Activated B cell treated with CpG ODN at 0.5 μM for 24 hours (primary cell): ENCODE results near the gene PPL. TPM values are rescaled to one million over a fixed set of nuclear protein-coding genes. Genes with fewer than 3 reads are reported as not detected.
A peak's percentile ranks its signal among the peaks of the same experiment; 100 is the strongest.

Source experiments
- ATAC-seq: fragments of 200-7000 bp; cut with Tn5 transposase; one replicate; pipeline ENCODE4 v1.10.0; 2021; ENCODE audit warnings: low read depth, mild to moderate bottlenecking, moderate library complexity
- CTCF ChIA-PET: fragments of 350-600 bp; sonication (Branson Sonifier 250); formaldehyde crosslinking; loops from one replicate; lab custom pipeline; 2021; ENCODE audit warnings: antibody characterized with exemption; lab: Charles Lee
- POLR2A ChIA-PET: fragments of 350-600 bp; sonication (Branson Sonifier 250); formaldehyde crosslinking; loops from one replicate; lab custom pipeline; 2021; ENCODE audit warnings: antibody characterized with exemption; lab: Charles Lee
- DNase-seq: peaks from one replicate; pipeline ENCODE4 v3.0.0; 2022
- H3K27ac Mint-ChIP-seq: one replicate; pipeline ENCODE4 v1.8.0; 2020; ENCODE audit warnings: mixed read lengths
- H3K27me3 Mint-ChIP-seq: one replicate; pipeline ENCODE4 v1.8.0; 2021; ENCODE audit warnings: mixed read lengths
- H3K36me3 Mint-ChIP-seq: one replicate; pipeline ENCODE4 v1.8.0; 2021; ENCODE audit warnings: low read depth, mixed read lengths
- H3K4me1 Mint-ChIP-seq: one replicate; pipeline ENCODE4 v1.8.0; 2021; ENCODE audit warnings: mixed read lengths
- H3K4me3 Mint-ChIP-seq: one replicate; pipeline ENCODE4 v1.8.0; 2020; ENCODE audit warnings: mild to moderate bottlenecking, mixed read lengths
- H3K9me3 Mint-ChIP-seq: one replicate; pipeline ENCODE4 v1.8.0; 2020; ENCODE audit warnings: mixed read lengths
- CTCF ChIP-seq: fragments of 200-600 bp; IDR thresholded peaks from one replicate; pipeline ENCODE4 v1.8.0; 2022; ENCODE audit warnings: antibody characterized with exemption, mild to moderate bottlenecking
- intact Hi-C: fragments of 100-400 bp; cut with micrococcal nuclease; formaldehyde crosslinking; loops from one replicate; pipeline ENCODE4 v1.15.1; 2024
- total RNA-seq: library from RNA; stranded (reverse); gene quantifications from 2 replicates; pipeline ENCODE4 v1.2.3, GENCODE V29; 2022

PPL gene
- total RNA-seq, 1 donor from 2014 or later: 0.04 TPM

DNA sequence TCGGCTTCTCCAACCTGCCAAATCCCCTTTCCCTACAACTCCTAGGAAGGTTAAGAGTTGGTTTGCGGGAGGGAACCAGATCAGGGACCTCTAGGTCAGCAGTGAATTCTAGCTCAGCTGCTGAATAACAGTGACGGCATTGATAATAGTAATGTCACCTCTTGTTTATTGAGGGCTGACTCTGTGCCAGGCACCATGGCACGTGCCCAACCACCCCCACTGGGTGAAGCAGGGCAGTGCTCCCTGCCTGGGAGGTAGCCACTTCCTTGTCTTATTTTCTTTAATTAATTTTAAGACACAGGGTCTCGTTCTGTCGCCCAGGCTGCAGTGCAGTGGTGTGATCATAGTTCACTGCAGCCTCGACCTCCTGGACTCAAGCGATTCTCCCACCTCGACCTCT is 5.5 kb upstream of the PPL start:
- POLR2A ChIA-PET: no interaction called here
- no peak overlapping the region for H3K27ac Mint-ChIP-seq
- H3K36me3 Mint-ChIP-seq: no peaks in the 10 kb centered on the region

DNA sequence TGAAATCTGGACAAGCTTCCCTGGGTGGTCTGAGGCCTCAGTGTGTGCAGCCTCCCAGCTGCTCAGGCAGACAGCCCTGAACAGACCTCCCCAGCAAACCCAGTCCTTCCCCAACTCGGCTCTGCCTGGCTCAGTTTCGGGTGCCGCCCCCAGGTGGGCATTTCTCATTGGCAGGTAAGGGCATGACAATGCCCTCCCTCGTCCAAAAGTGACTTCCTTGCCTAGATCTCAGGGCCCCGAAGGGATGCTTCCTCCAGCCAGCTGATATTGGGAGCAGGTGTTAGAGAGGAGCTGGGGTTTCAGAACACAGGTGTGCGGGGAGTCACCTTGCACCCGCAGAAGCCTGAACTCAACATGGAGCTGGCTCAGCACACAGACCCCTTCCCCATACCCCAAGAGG is 3.8 kb upstream of the PPL start:
- ATAC-seq: no peak
- intact Hi-C loops: no loop called here
- no peak for TF ChIP-seq CTCF
- ChIA-PET POLR2A (no interaction called here), CTCF (no interaction called here)
- no peaks in the 10 kb centered on the region for H3K36me3 Mint-ChIP-seq
- peaks cover 25% of the 10 kb centered on the region for H3K27me3 Mint-ChIP-seq
- H3K9me3 Mint-ChIP-seq: no peaks in the 10 kb centered on the region
- no peak for DNase-seq
- H3K4me3 Mint-ChIP-seq: no peak overlapping the region
- no peak overlapping the region for H3K27ac Mint-ChIP-seq
- peaks cover 10% of the 10 kb centered on the region for H3K4me1 Mint-ChIP-seq

More for the DNA sequence above, 5.5 kb upstream of the PPL start:
- H3K4me3 Mint-ChIP-seq: no peak overlapping the region
- no peak for DNase-seq
- H3K27me3 Mint-ChIP-seq: peaks cover 26% of the 10 kb centered on the region
- CTCF ChIA-PET: interaction anchor here (1.0 kb wide), 1 partner anchor 16 kb away, joined by 3 read pairs; the partner anchor contains the start of gene SEC14L5
- TF ChIP-seq CTCF: no peak
- H3K4me1 Mint-ChIP-seq: peaks cover 3% of the 10 kb centered on the region
- intact Hi-C loops: no loop called here
- no peak for ATAC-seq
- H3K9me3 Mint-ChIP-seq: no peaks in the 10 kb centered on the region

DNA sequence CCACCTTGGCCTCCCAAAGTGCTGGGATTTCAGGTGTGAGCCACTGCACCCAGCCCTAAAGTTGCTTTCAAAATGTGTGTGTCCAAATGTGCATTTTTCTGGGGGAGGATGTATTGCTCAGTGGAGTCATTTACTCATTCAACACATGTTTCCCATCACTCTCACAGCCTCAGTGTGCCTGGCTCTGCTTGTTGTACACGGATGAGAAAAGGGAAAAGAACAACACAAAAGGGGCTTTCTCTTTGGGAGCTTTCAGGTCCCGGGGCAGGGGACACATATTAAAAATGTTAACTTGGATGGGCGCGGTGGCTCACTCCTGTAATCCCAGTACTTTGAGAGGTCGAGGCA is 1.7 kb upstream of the PPL start:
- H3K27ac Mint-ChIP-seq: no peak overlapping the region
- CTCF ChIA-PET: no interaction called here
- DNase-seq: no peak
- no peak for ATAC-seq
- H3K9me3 Mint-ChIP-seq: no peaks in the 10 kb centered on the region
- TF ChIP-seq CTCF: no peak
- peaks cover 24% of the 10 kb centered on the region for H3K27me3 Mint-ChIP-seq
- no peak overlapping the region for H3K4me3 Mint-ChIP-seq
- POLR2A ChIA-PET: no interaction called here
- intact Hi-C loops: no loop called here
- peaks cover 10% of the 10 kb centered on the region for H3K4me1 Mint-ChIP-seq
- H3K36me3 Mint-ChIP-seq: no peaks in the 10 kb centered on the region

DNA sequence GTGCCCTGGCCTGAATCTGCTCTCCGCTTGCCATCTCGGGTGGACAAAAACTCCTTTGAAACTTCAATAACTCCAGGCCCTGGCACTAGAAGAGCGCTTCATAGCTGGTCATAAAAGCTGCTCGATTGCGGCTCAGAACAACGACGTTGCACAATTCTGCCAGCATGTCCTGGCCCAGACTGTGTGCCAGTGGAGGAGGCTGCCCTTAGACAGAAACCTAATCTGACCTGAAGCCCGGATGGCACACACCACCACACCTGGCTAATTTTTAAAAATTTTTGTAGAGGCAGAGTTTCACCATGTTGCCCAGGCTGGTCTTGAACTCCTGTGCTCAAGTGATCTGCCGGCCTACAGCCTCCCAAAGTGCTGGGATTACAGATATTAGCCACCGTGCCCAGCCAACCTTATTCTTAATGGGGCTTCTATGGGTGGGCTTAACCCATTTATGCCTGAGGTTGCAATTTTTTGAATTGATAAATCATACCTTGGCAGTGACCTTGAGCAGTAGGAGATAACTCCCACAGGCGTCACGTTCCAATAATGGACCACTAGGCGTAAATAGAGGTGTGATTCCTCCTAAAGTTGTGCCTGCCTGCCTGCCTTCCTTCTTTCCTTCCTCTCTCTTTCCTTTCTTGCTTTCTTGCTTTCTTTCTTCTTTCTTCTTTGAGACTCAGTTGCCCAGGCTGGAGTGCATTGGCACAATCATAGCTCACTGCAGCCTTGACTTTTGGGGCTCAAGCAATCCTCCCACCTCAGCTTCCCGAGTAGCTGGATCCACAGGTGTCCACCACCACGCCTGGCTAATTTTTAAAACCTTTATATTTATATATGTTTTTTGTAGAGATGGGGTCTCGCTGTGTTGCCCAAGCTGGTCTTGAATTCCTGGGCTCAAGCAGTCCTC is 1.1 kb upstream of the PPL start:
- POLR2A ChIA-PET: no interaction called here
- Mint-ChIP-seq H3K36me3 (no peaks in the 10 kb centered on the region), H3K27ac (no peak overlapping the region), H3K9me3 (no peaks in the 10 kb centered on the region), H3K27me3 (peaks cover 27% of the 10 kb centered on the region), H3K4me3 (peak overlapping the region; percentile 40), H3K4me1 (peaks cover 10% of the 10 kb centered on the region)
- intact Hi-C loops: no loop called here
- DNase-seq (no peak), ATAC-seq (no peak)
- CTCF ChIA-PET: no interaction called here
- TF ChIP-seq CTCF: no peak

GRCh38 chr16:4936181-4936990 is 562 bp downstream of the PPL start:
- H3K27ac Mint-ChIP-seq: no peak overlapping the region
- no peak for TF ChIP-seq CTCF
- CTCF ChIA-PET: no interaction called here

More at GRCh38 chr16:4936181-4936990, 562 bp downstream of the PPL start:
- ATAC-seq: no peak
- POLR2A ChIA-PET: no interaction called here
- Mint-ChIP-seq H3K36me3 (no peaks in the 10 kb centered on the region), H3K4me3 (peak overlapping the region; percentile 74), H3K27me3 (peaks cover 31% of the 10 kb centered on the region), H3K9me3 (no peaks in the 10 kb centered on the region), H3K4me1 (peaks cover 10% of the 10 kb centered on the region)
- intact Hi-C loops: no loop called here
- no peak for DNase-seq
